NCI-H446 (cell line): Measurements from ENCODE around the gene VTN.
A peak's percentile ranks its signal among the peaks of the same experiment; 100 is the strongest.

Experiments
- DNase-seq, 2 experiments: peaks; one replicate each; lab custom pipeline; 2025; lab: John Stamatoyannopoulos, UW

The VTN gene

GRCh38 chr17:28368915-28369683, 1.0 kb downstream of the VTN start:
- no peak for DNase-seq

GRCh38 chr17:28368306-28368831, 1.7 kb downstream of the VTN start:
- DNase-seq, result no peak

GRCh38 chr17:28367641-28368305, 2.3 kb downstream of the VTN start:
- no peak for DNase-seq

- no peak for DNase-seq
Measured at GRCh38 chr17:28366605-28367004, 3.5 kb downstream of the VTN start.

- no peak for DNase-seq
Measured at GRCh38 chr17:28365487-28365886, 4.6 kb downstream of the VTN start.

DNA sequence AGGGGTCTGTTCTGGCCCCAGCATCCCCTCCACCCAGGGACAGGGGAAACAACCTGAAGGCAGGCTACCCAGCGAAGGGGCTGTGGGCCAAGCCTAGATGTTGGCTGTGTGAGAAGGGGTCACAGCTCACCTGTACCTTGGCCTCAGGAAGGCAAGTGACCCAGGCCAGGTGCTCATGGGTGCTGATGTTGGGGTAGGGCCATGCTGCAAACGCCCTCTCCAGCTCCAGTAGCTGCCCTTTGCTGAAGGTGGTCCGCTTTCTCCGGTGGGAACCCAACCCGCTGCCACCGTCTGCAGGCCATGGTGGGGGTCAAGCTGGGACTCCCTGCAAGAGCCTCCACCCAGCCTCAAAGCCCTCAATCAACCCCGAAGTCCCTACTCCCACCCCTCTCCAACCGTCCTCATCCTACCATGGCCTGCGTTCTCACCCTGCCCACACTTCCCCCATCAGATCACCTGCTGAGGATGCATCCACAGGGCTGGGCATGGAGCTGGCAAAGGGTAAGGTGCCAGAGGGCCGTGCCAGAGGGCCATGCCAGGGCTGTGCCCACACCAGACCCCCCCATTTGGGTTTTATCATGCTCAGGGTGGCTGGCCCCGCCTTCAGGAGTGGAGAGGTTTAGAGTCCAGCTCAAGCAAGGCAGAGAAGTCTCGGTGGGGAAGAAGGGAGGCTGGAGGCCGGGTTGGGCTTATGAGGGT, 5.3 kb downstream of the VTN start, which contains the start of gene SEBOX:
TSS of gene SEBOX (minus strand) at position 535 of the 699 bp plus-strand sequence. CDS start at position 487, 48 bp downstream.
- DNase-seq, result no peak

GRCh38 chr17:28363776-28364650, 6.1 kb downstream of the VTN start:
- no peak for DNase-seq

- no peak for DNase-seq
Measured at GRCh38 chr17:28363186-28363585, 6.9 kb downstream of the VTN start.

DNA sequence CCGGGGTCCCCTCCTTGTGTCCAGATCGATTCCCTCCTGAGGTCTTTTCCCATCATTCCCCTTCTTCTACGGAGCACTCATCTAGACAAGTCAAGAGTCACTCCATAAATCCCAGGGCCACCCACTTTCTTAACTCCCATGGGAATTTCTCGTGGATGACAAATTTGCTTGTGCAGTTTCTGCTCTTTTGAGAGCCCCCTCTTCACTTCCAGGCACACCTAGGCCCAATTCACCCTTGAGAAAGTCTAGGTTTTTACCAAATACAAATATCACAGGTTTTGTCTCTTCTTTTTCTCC, 12.3 kb downstream of the VTN start:
- peak in 1 of 2 experiments; percentile 12 for DNase-seq

DNA sequence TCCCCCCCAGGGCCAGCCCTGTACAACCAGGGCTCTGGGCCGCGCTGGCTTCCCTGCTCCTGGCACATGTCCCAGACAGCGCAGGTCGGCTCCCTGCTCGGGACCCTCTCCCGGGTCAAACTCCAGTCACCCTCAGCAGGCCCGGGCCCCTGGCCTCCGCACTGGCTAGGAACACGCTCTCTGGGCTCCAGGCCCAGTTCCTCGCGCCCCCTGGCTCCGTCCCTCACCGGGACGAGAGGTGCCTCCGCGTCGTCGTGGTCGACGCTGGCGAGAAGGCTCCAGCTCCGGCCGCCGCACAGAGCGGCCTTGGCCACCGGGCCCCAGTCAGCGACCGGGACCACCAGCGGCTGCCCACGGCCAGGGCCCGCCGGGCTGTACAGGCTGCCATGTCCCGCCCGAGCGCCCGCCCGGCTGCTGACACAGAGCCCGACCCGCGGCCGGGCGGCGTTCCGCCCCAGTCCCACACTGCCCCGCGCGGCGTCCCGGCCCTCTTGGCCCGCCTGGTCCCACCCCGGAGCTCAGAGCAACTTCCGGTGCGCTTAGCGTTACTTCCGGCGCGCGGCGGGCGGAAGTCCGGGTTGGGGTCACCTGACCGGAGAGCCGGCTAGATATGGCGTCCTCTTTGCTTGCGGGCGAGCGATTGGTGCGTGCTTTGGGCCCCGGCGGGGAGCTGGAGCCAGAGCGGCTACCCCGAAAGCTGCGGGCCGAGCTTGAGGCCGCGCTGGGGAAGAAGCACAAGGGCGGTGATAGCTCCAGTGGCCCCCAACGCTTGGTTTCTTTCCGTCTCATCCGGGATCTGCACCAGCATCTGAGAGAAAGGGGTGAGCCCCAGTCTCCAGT, 12.8 kb downstream of the VTN start, which contains the start of gene POLDIP2:
TSS of gene POLDIP2 (minus strand) at position 467 of the 840 bp plus-strand sequence. CDS start at position 388, 79 bp downstream.
- peak; percentile 81 to 95 for DNase-seq

DNA sequence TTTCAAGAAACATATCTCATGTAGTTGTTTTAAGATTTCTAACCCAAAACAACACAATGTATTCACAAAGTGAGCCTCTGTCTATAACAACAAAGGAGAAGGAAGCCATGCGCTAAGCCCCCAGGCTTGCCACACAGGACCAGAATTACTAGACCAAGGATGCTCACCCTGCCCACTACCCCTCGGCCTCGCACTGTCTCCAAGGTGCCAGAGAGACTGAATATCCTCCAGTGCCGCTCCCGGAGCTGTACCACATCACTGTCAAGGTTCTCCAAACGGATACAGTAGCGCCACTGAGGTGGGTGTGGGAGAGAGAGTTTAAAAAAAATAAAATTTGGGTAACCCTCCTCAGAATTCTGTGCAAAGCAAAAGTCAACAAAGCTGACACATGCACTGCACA, 19.8 kb downstream of the VTN start:
- no peak for DNase-seq

- no peak for DNase-seq
Measured at GRCh38 chr17:28348979-28349378, 21.1 kb downstream of the VTN start.

DNA sequence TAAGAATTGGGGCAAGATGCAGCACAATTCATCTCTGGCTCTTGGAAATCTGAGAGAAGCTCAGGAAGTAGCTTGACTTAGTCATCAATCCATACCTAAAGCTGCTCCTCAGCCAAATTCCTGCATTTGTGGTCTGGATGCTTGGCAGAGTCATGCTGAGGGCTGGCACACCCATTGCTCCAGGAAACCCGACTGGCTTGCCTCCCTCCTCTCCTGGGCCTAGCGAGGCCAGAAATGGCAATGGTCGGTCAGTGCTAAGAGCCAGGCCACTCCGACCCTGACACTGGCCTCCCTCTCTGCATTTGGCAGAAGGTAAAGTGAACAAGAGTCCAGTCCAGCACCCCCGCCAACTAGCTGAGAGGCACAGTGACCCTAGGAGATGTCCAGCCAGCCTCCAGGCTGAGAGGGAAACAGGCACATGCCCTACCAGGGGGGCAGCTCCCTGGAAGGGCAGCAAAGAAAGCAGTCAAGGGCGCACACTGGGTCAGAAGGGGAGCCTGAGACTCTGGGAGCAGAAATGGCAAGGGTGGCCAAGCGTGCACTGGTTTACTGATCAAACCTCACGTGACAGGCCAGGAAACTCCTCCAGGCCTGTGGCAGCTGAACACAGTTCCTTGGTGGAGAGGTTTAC, 22.7 kb downstream of the VTN start:
- no peak for DNase-seq

DNA sequence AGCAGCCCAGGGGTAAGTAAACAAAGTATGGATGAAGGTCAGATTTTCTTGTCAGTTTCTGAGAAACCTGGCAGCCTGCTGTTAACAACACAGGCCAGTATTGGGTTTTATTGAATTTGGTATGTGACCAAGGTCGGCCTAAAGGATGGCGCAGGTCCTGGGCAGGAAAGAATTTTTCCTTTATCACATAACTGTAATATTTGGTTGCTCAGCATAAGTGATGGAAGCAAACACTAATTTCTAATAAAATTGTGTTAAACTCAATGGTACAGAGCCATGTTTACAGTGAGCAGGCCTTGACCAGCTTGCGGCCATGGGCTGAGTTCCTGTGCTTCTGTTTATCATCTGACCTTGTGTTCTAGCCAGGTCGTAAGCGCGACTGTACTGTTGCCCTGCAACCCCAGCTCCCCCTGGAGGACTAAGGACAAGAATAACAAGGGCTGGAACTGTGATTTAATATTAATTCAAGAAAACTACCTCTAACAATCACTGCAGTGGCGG, 23.3 kb downstream of the VTN start:
- DNase-seq, result no peak

GRCh38 chr17:28346199-28346580, 23.9 kb downstream of the VTN start:
- DNase-seq, result no peak

GRCh38 chr17:28345419-28346198, 24.5 kb downstream of the VTN start:
- DNase-seq, result no peak

DNA sequence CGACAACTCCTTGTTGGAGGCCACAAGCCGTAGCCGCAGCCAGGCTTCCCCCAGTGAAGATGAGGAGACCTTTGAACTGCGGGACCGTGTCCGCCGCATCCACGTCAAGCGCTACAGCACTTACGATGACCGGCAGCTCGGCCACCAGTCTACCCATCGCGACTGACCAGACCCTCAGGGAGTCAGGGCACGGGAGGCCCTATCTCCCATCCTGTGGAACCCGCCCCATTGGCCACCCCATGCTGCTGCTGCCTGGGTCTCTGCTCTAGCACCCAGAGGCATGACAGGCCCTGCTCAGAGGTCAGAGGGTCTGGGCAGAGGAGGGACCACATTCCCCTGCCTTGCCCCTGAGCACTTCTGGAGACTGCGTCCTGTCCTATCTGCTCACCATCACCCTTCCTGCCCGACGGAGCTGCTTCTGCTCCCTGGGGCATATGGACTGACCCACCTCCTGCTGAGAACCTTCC, 25.6 kb downstream of the VTN start:
- no peak for DNase-seq

DNA sequence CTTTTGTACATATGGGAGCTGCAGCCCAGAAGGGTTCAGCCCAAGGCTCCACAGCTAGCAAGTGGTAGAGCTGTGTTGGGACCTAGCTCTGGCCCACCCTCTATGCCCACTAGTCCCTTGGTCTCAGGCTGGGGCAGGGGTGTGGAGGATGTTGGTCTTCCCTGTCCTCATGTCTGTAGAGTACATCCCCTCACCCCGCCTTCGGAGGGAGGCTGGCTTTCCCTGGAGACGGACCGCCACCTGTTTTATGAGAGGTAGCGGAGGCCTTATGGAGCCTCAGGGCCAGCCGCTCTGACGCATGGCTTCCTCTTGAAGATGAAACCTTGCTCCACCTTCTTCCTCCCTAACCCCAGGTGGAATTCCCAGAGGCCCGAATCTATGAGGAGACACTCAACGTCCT, 26.1 kb downstream of the VTN start:
- DNase-seq, result no peak

- DNase-seq, result no peak
Measured at GRCh38 chr17:28343491-28343932, 26.6 kb downstream of the VTN start.
